GM23248 (cell line): ENCODE measurements around the gene RPS15.

Source experiments
- EZH2 ChIP-seq: fragments of 200-600 bp; sonication (generic); IDR thresholded peaks from 2 replicates; pipeline ENCODE4 v1.6.1; 2018; ENCODE audit warnings: antibody characterized with exemption, mild to moderate bottlenecking; ENCODE audit not compliant: insufficient read depth, poor library complexity, severe bottlenecking
- EZH2phosphoT487 ChIP-seq: fragments of 200-600 bp; sonication (generic); IDR thresholded peaks from 2 replicates; pipeline ENCODE4 v1.6.1; 2018; ENCODE audit warnings: antibody characterized with exemption, moderate library complexity, mild to moderate bottlenecking, low read depth; ENCODE audit not compliant: insufficient read depth

DNA sequence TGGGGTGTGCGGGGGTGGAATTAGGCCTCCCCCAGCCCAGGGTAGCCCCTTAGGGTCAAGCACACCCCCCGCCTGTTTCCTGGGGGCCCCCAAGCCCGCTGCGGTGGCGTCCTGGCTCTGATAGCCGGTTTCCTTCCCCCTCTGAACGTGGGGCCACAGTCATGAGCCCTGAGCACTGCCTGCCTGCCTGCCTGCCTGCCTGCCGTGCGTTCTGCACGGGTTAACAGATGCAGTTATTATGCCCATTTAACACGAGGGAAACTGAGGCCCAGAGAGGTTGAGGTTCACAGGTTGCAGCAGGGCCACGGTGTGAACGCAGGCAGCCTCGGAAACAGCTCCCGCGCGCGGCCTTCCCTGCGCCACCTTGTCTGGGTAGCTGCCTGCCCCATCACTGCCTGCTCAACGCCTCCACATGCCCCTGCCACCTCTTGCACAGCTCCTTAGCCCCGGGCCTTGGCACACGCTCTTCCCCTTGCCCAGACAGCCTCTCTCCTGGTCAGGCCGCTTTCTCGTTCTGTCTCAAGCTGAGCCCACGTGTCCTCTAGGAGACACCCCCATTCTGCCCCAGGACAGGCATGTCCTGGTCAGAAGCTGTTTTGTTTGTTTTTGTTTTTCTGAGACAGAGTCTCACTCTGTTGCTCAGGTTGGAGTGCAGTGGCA, 35.7 kb upstream of the RPS15 start:
- TF ChIP-seq EZH2 (no peak), EZH2phosphoT487 (no peak)
